Loucy (cell line): ENCODE measurements around the gene XCL2.
A peak's percentile ranks its signal among the peaks of the same experiment; 100 is the strongest.

Experiments used
- H2AFZ ChIP-seq: fragments of 200-600 bp; sonication (generic); 2 replicates; pipeline ENCODE4 v1.6.0; 2016; ENCODE audit warnings: antibody characterized with exemption, mild to moderate bottlenecking, low read length, moderate library complexity
- H3F3A ChIP-seq: fragments of 200-600 bp; 2 replicates; pipeline ENCODE4 v1.6.0; 2016; ENCODE audit warnings: antibody characterized with exemption, low read depth, mild to moderate bottlenecking
- H3K27me3 ChIP-seq: fragments of 200-600 bp; sonication (generic); 2 replicates; pipeline ENCODE4 v1.6.1; 2014; ENCODE audit warnings: low read length, mild to moderate bottlenecking; ENCODE audit not compliant: insufficient read depth, poor library complexity, severe bottlenecking
- H3K36me3 ChIP-seq: fragments of 200-600 bp; sonication (generic); 2 replicates; pipeline ENCODE4 v1.6.1; 2016; ENCODE audit warnings: low read length; ENCODE audit not compliant: insufficient read depth
- H3K4me1 ChIP-seq: fragments of 200-600 bp; sonication (generic); 2 replicates; pipeline ENCODE4 v1.5.1; 2014; ENCODE audit warnings: low read length, mild to moderate bottlenecking; ENCODE audit not compliant: insufficient read depth, poor library complexity, severe bottlenecking
- H3K4me2 ChIP-seq: fragments of 200-600 bp; sonication (generic); 2 replicates; pipeline ENCODE4 v1.6.0; 2014; ENCODE audit warnings: antibody characterized with exemption, low read length, low read depth, mild to moderate bottlenecking; ENCODE audit not compliant: poor library complexity, severe bottlenecking
- H3K4me3 ChIP-seq: fragments of 200-600 bp; sonication (generic); 2 replicates; pipeline ENCODE4 v1.5.1; 2014; ENCODE audit warnings: low read length, mild to moderate bottlenecking, mixed read lengths; ENCODE audit not compliant: poor library complexity, severe bottlenecking
- H3K79me2 ChIP-seq: fragments of 200-600 bp; sonication (generic); 2 replicates; pipeline ENCODE4 v1.6.1; 2014; ENCODE audit warnings: low read length; ENCODE audit not compliant: insufficient read depth
- H3K9ac ChIP-seq: fragments of 200-600 bp; sonication (generic); 2 replicates; pipeline ENCODE4 v1.6.0; 2014; ENCODE audit warnings: mild to moderate bottlenecking, low read depth, low read length, moderate library complexity; ENCODE audit not compliant: poor library complexity, severe bottlenecking
- H3K9me2 ChIP-seq: fragments of 200-600 bp; sonication (generic); replicated peaks from 2 replicates; pipeline ENCODE4 v1.6.1; 2016; ENCODE audit warnings: low read depth, low read length, mixed read lengths
- H3K9me3 ChIP-seq: fragments of 200-600 bp; sonication (generic); 2 replicates; pipeline ENCODE4 v1.6.1; 2014; ENCODE audit warnings: mild to moderate bottlenecking, antibody characterized with exemption, low read length, low read depth; ENCODE audit not compliant: insufficient read depth
- H4K20me1 ChIP-seq: fragments of 200-600 bp; sonication (generic); 2 replicates; pipeline ENCODE4 v1.6.0; 2014; ENCODE audit warnings: antibody characterized with exemption, low read length, mild to moderate bottlenecking; ENCODE audit not compliant: insufficient read depth, poor library complexity, severe bottlenecking
- EZH2phosphoT487 ChIP-seq: fragments of 200-600 bp; IDR thresholded peaks from 2 replicates; pipeline ENCODE4 v1.6.1; 2018; ENCODE audit warnings: antibody characterized with exemption, mild to moderate bottlenecking, moderate library complexity, borderline replicate concordance
- TF ChIP-seq, protein P1 (sequence below): fragments of 200-600 bp; sonication (generic); conservative IDR thresholded peaks from 2 replicates; pipeline ENCODE4 v1.5.1; 2014; ENCODE audit warnings: mild to moderate bottlenecking, antibody characterized with exemption, low read length

The XCL2 gene

DNA sequence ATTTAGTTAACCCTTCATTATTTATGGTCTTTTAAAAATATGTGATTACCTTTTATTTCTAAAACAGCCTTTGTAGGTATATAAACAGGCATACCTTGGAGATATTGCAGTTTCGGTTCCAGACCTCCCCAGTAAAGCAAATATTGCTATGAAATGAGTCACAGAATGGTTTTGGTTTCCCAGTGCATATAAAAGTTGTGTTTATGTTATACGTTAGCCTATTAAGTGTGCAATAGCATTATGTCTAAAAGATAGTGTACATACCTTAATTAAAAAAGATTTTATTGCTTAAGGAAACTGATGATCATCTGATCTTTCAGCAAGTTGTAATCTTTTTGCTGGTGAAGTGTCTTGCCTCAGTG is 44.1 kb downstream of the XCL2 start:
- Histone ChIP-seq H3K4me1 (peaks cover 67% of the 10 kb centered on the region), H3K4me3 (no peak overlapping the region), H4K20me1 (no peaks in the 10 kb centered on the region), H3K9ac (no peak overlapping the region), H3F3A (peaks cover 8% of the 10 kb centered on the region; the same call in 1 of the 2 replicates), H3K4me2 (peak overlapping the region; percentile 32), H3K79me2 (no peaks in the 10 kb centered on the region), H3K9me2 (no peaks in the 10 kb centered on the region), H3K27me3 (no peaks in the 10 kb centered on the region), H3K36me3 (no peaks in the 10 kb centered on the region), H3K9me3 (no peaks in the 10 kb centered on the region), H2AFZ (no peak overlapping the region)
- TF ChIP-seq, protein P1, sequence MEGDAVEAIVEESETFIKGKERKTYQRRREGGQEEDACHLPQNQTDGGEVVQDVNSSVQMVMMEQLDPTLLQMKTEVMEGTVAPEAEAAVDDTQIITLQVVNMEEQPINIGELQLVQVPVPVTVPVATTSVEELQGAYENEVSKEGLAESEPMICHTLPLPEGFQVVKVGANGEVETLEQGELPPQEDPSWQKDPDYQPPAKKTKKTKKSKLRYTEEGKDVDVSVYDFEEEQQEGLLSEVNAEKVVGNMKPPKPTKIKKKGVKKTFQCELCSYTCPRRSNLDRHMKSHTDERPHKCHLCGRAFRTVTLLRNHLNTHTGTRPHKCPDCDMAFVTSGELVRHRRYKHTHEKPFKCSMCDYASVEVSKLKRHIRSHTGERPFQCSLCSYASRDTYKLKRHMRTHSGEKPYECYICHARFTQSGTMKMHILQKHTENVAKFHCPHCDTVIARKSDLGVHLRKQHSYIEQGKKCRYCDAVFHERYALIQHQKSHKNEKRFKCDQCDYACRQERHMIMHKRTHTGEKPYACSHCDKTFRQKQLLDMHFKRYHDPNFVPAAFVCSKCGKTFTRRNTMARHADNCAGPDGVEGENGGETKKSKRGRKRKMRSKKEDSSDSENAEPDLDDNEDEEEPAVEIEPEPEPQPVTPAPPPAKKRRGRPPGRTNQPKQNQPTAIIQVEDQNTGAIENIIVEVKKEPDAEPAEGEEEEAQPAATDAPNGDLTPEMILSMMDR, result no peak
- no peak for TF ChIP-seq EZH2phosphoT487

GRCh38 chr1:168498956-168499687 is 44.7 kb downstream of the XCL2 start:
- Histone ChIP-seq H4K20me1 (no peaks in the 10 kb centered on the region), H3K4me2 (peak overlapping the region; percentile 32), H2AFZ (peak overlapping the region; percentile 7; the same call in 1 of the 2 replicates), H3K4me1 (peaks cover 62% of the 10 kb centered on the region), H3K27me3 (no peaks in the 10 kb centered on the region), H3K9me3 (no peaks in the 10 kb centered on the region), H3K79me2 (no peaks in the 10 kb centered on the region), H3K9me2 (no peaks in the 10 kb centered on the region), H3K4me3 (no peak overlapping the region), H3F3A (peaks cover 8% of the 10 kb centered on the region; the same call in 1 of the 2 replicates), H3K36me3 (no peaks in the 10 kb centered on the region), H3K9ac (no peak overlapping the region)
- TF ChIP-seq, protein P1, result no peak
- TF ChIP-seq EZH2phosphoT487, result no peak

DNA sequence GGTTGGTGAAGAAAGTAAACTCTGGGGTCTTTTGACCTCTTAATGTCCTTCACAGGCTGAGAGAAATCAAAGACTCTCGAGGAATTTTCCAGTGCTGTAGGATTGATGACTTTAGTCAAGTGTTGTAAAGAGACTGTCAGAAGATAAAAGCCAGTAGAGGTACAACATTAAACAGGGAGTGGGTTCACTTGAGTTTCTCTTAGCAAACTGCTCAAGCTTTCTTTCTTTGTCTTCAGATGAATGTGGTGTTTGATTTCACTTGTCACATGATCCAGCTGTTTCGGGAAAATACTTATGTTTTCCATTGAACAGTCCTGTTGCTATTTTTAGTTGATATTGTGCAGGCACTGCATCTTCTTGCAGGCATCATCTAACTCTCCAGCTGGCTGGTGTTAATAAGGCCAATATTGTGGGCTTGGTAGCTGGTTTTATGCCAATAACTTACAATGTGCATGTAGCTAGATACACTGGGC is 45.6 kb downstream of the XCL2 start:
- Histone ChIP-seq H3K9me3 (no peaks in the 10 kb centered on the region), H2AFZ (no peak overlapping the region), H3K9me2 (no peaks in the 10 kb centered on the region), H3K4me2 (peak overlapping the region; percentile 3), H3K9ac (no peak overlapping the region), H4K20me1 (no peaks in the 10 kb centered on the region), H3K4me3 (no peak overlapping the region), H3K4me1 (peaks cover 53% of the 10 kb centered on the region), H3K36me3 (no peaks in the 10 kb centered on the region), H3K27me3 (no peaks in the 10 kb centered on the region), H3K79me2 (no peaks in the 10 kb centered on the region), H3F3A (peaks cover 8% of the 10 kb centered on the region; the same call in 1 of the 2 replicates)
- no peak for TF ChIP-seq EZH2phosphoT487
- TF ChIP-seq, protein P1, result no peak
